GM12878 (cell line): ENCODE data around the gene TNP1. TPM values are rescaled to one million over a fixed set of nuclear protein-coding genes. Genes with fewer than 3 reads are reported as not detected.

Source experiments
- ATAC-seq: fragments of 200-7000 bp; cut with Tn5 transposase; 3 replicates; pipeline ENCODE4 v1.9.1; 2020; ENCODE audit warnings: mild to moderate bottlenecking, moderate library complexity
- BruUV-seq: library from RNA; stranded (reverse); fragments of 400-500 nt; replicated peaks from 2 replicates; lab custom pipeline; 2021; lab: Mats Ljungman, UMichigan
- CTCF ChIA-PET: fragments of 300-600 bp; sonication (Branson Sonifier 250); formaldehyde crosslinking; extraction: SDS; loops from one replicate; lab custom pipeline; 2021; ENCODE audit warnings: inconsistent platforms; lab: Yijun Ruan, JAX
- POLR2A ChIA-PET: fragments of 350-600 bp; formaldehyde crosslinking; extraction: SDS; loops from one replicate; lab custom pipeline; 2021; ENCODE audit warnings: inconsistent platforms; lab: Charles Lee
- RAD21 ChIA-PET: fragments of 300-600 bp; sonication (Branson Sonifier 250); formaldehyde crosslinking; loops from one replicate; lab custom pipeline; 2023; ENCODE audit warnings: antibody characterized with exemption; ENCODE audit not compliant: unreplicated experiment; lab: Charles Lee
- SMC1A ChIA-PET: fragments of 300-600 bp; sonication (Branson Sonifier 250); formaldehyde crosslinking; loops from one replicate; lab custom pipeline; 2023; ENCODE audit not compliant: unreplicated experiment, uncharacterized antibody; lab: Charles Lee
- DNase-seq: peaks from one replicate; pipeline ENCODE4 v3.0.0-alpha.2; 2011; ENCODE audit warnings: low read depth, low spot score
- FAIRE-seq: peaks from 3 replicates; lab custom pipeline; 2011; peaks lifted over from hg19 to GRCh38; lab: Jason Lieb, UNC
- H2AFZ ChIP-seq: 2 replicates; pipeline ENCODE4 v1.6.0; 2011; ENCODE audit warnings: low read depth, low read length, control low read depth; ENCODE audit not compliant: control insufficient read depth
- H3K27ac ChIP-seq: 2 replicates; pipeline ENCODE4 v1.5.1; 2011; ENCODE audit warnings: control low read depth; ENCODE audit not compliant: control insufficient read depth, insufficient read depth
- H3K27me3 ChIP-seq, 2 experiments: replicated peaks in 1 of 2; 2 replicates each; pipeline versions ENCODE4 v1.6.0 to v1.6.1; 2011; ENCODE audit warnings: low read length in 1 of 2; ENCODE audit not compliant: control insufficient read depth in 2 of 2, insufficient read depth in 2 of 2
- H3K36me3 ChIP-seq, 2 experiments: 2 replicates each; pipeline ENCODE4 v1.5.1; 2011; ENCODE audit warnings: low read length in 1 of 2; ENCODE audit not compliant: control insufficient read depth in 2 of 2, insufficient read depth in 2 of 2
- H3K4me1 ChIP-seq: 2 replicates; pipeline ENCODE4 v1.6.1; 2011; ENCODE audit warnings: mild to moderate bottlenecking, low read length, moderate library complexity, mixed read lengths; ENCODE audit not compliant: control insufficient read depth, insufficient read depth
- H3K4me2 ChIP-seq: 2 replicates; pipeline ENCODE4 v1.6.0; 2011; ENCODE audit warnings: control low read depth; ENCODE audit not compliant: control insufficient read depth, insufficient read depth
- H3K4me3 ChIP-seq: fragments of 200-600 bp; sonication (generic); 2 replicates; pipeline ENCODE4 v1.5.1; 2016
- H3K79me2 ChIP-seq: 2 replicates; pipeline ENCODE4 v1.6.0; 2011; ENCODE audit warnings: low read length; ENCODE audit not compliant: control insufficient read depth, insufficient read depth
- H3K9ac ChIP-seq: 2 replicates; pipeline ENCODE4 v1.8.0; 2011; ENCODE audit warnings: low read length, control low read depth, mixed read lengths; ENCODE audit not compliant: control insufficient read depth, insufficient read depth
- H3K9me3 ChIP-seq: replicated peaks from 3 replicates; pipeline ENCODE4 v1.5.1; 2011; ENCODE audit warnings: mild to moderate bottlenecking, low read length; ENCODE audit not compliant: control insufficient read depth, insufficient read depth
- H4K20me1 ChIP-seq: 2 replicates; pipeline ENCODE4 v1.6.0; 2011; ENCODE audit not compliant: control insufficient read depth, insufficient read depth
- BCLAF1 ChIP-seq: fragments of 450-650 bp; IDR thresholded peaks from 2 replicates; pipeline ENCODE4 v1.6.1; 2017; ENCODE audit warnings: antibody characterized with exemption, mild to moderate bottlenecking, moderate library complexity
- CHD2 ChIP-seq: IDR thresholded peaks from 2 replicates; pipeline ENCODE4 v1.6.1; 2011; ENCODE audit warnings: low read depth, low read length, improper control_type of control experiment, borderline replicate concordance
- E4F1 ChIP-seq: fragments of 450-650 bp; IDR thresholded peaks from 2 replicates; pipeline ENCODE4 v1.6.1; 2018; ENCODE audit warnings: borderline replicate concordance, mild to moderate bottlenecking; ENCODE audit not compliant: partially characterized antibody
- EGR1 ChIP-seq, 2 experiments: IDR thresholded peaks; 1 replicate in 1 of 2; 2 replicates in 1 of 2; pipeline ENCODE4 v1.6.1; 2011 to 2012; ENCODE audit warnings: low read depth in 2 of 2, low read length in 2 of 2, borderline replicate concordance in 1 of 2, mild to moderate bottlenecking in 1 of 2, moderate library complexity in 1 of 2
- HSF1 ChIP-seq: fragments of 150-350 bp; IDR thresholded peaks from 2 replicates; pipeline ENCODE4 v1.6.1; 2014; ENCODE audit warnings: mild to moderate bottlenecking, low read depth, low read length
- IRF4 ChIP-seq: IDR thresholded peaks from 2 replicates; pipeline ENCODE4 v1.6.1; 2011; ENCODE audit warnings: low read depth, low read length
- NFXL1 ChIP-seq: fragments of 450-650 bp; IDR thresholded peaks from 2 replicates; pipeline ENCODE4 v1.6.1; 2017; ENCODE audit warnings: antibody characterized with exemption, mild to moderate bottlenecking, borderline replicate concordance
- PKNOX1 ChIP-seq: fragments of 450-650 bp; IDR thresholded peaks from 2 replicates; pipeline ENCODE4 v1.6.1; 2016; ENCODE audit warnings: mild to moderate bottlenecking
- POLR2A ChIP-seq: IDR thresholded peaks from 2 replicates; pipeline ENCODE4 v1.6.1; 2011; ENCODE audit warnings: low read depth, mild to moderate bottlenecking, low read length
- RB1 ChIP-seq: fragments of 450-650 bp; formaldehyde crosslinking; IDR thresholded peaks from 2 replicates; pipeline ENCODE4 v1.6.1; 2017; ENCODE audit warnings: mild to moderate bottlenecking, borderline replicate concordance
- RELA ChIP-seq: fragments of 450-650 bp; IDR thresholded peaks from 2 replicates; pipeline ENCODE4 v1.8.0; 2014; ENCODE audit warnings: borderline replicate concordance; ENCODE audit not compliant: partially characterized antibody
- RELB ChIP-seq: fragments of 450-650 bp; IDR thresholded peaks from 2 replicates; pipeline ENCODE4 v1.6.1; 2017; ENCODE audit warnings: low read depth, mild to moderate bottlenecking, moderate library complexity
- SMAD5 ChIP-seq: IDR thresholded peaks from 2 replicates; pipeline ENCODE4 v1.6.1; 2016; ENCODE audit warnings: antibody characterized with exemption, low read depth
- TCF7 ChIP-seq: IDR thresholded peaks from 2 replicates; pipeline ENCODE4 v1.6.1; 2014; ENCODE audit warnings: antibody characterized with exemption, borderline replicate concordance
- WGBS: methylation state at CpG from one replicate; pipeline ENCODE4 v1.1.6; 2016; ENCODE audit warnings: low lambda C conversion rate; ENCODE audit not compliant: insufficient replicate concordance, insufficient coverage; ENCODE audit errors: missing lambda C conversion rate; 5-methylcytosine and 5-hydroxymethylcytosine counted together
- in situ Hi-C: fragments of 300-500 bp; cut with MboI; formaldehyde crosslinking; loops from 9 replicates; pipeline ENCODE4 v1.14.3; 2018; ENCODE audit warnings: mixed read lengths
- intact Hi-C: fragments of 100-400 bp; cut with micrococcal nuclease; formaldehyde crosslinking; loops from one replicate; pipeline ENCODE4 v1.14.2; 2022; ENCODE audit not compliant: unreplicated experiment
- polyA plus RNA-seq, 11 experiments: library from polyadenylated mRNA; depleted of rRNA in 4 of 11; unstranded in 6 of 11; stranded (reverse) in 5 of 11; fragments of >200 nt; fragmentation: Nextera tagmentation in 4 of 11; fragmentation: Illumina TruSeq in 1 of 11; extraction: Ambion mirVana in 4 of 11; extraction: Trizol in 1 of 11; gene quantifications; 1 replicate in 1 of 11; 2 replicates in 10 of 11; pipeline versions ENCODE4 v1.2.1 to v1.2.3, GENCODE V29; 2011 to 2016; ENCODE audit warnings: inconsistent platforms in 2 of 11, missing spikeins in 2 of 11, low read depth in 1 of 11
- total RNA-seq, 4 experiments: library from RNA; depleted of rRNA in 3 of 4; stranded (reverse); fragments of >200 nt in 3 of 4; fragmentation: Illumina TruSeq in 1 of 4; extraction: Trizol in 1 of 4; gene quantifications; 2 replicates each; pipeline versions ENCODE4 v1.2.1 to v1.2.3, GENCODE V29; 2013 to 2021

Gene TNP1
- total and polyA plus RNA-seq, 10 of the 15 experiments (the other 5 are each of a cell fraction or from before 2014, with no cell fraction given), result not detected

GRCh38 chr2:216810399-216811160, 49.3 kb downstream of the TNP1 start:
- RAD21 ChIA-PET, result no interaction called here
- H3K27ac ChIP-seq, result no peak overlapping the region
- no peak for TF ChIP-seq RELA
- no peak for TF ChIP-seq PKNOX1
- no peak for TF ChIP-seq SMAD5
- no peak for TF ChIP-seq TCF7
- no peak for TF ChIP-seq BCLAF1
- TF ChIP-seq E4F1, result no peak
- no peak for TF ChIP-seq POLR2A
- no peak for TF ChIP-seq EGR1 (IDR thresholded peaks at IDR 0.05; ENCODE audit: borderline replicate concordance in 1 of 2, low read depth in 2 of 2, low read length in 2 of 2)
- TF ChIP-seq NFXL1, result no peak
- TF ChIP-seq IRF4, result no peak
- TF ChIP-seq RB1, result no peak
- TF ChIP-seq RELB, result no peak
- TF ChIP-seq HSF1, result no peak
- no peak for TF ChIP-seq CHD2

More at GRCh38 chr2:216810399-216811160, 49.3 kb downstream of the TNP1 start:
- BruUV-seq, result no TSS peak
- no peaks in the 10 kb centered on the region for H3K36me3 ChIP-seq
- FAIRE-seq, result no peak
- no peak overlapping the region for H3K4me3 ChIP-seq
- ATAC-seq, result no peak
- ChIA-PET SMC1A (no interaction called here), POLR2A (no interaction called here), CTCF (no interaction called here)
- peaks cover 0 to 2% of the 10 kb centered on the region in 2 experiments; a peak in 1 of 4 replicates for H3K27me3 ChIP-seq
- H3K9me3 ChIP-seq, result no peaks in the 10 kb centered on the region
- 49% methylated on average over 22 of the region's 30 CpGs for WGBS
- intact Hi-C loops (no loop called here), in situ Hi-C loops (no loop called here)
- H3K4me1 ChIP-seq, result no peaks in the 10 kb centered on the region
- no peaks in the 10 kb centered on the region for H3K79me2 ChIP-seq
- no peak overlapping the region for H3K9ac ChIP-seq
- H2AFZ ChIP-seq, result no peak overlapping the region
- no peak for DNase-seq
- H4K20me1 ChIP-seq, result no peaks in the 10 kb centered on the region
- H3K4me2 ChIP-seq, result no peak overlapping the region
